Measurements from ENCODE around the gene TCF25. TPM values are rescaled to one million over a fixed set of nuclear protein-coding genes. Genes with fewer than 3 reads are reported as not detected.
A peak's percentile ranks its signal among the peaks of the same experiment; 100 is the strongest.
"Not testable (repeated sequence)": the region's sequence is repeated elsewhere in the genome, so short reads cannot be mapped to it uniquely, and the experiment has no call there.

The TCF25 gene
- 135 and 156 TPM in 2 replicates for polyA plus RNA-seq (2014; cell fraction: cytosol; rRNA removed)
- polyA plus RNA-seq (2014; cell fraction: nucleus; rRNA removed): 277 and 365 TPM in 2 replicates

GRCh38 chr16:89873109-89873971, at the start of gene TCF25:
TCF25 (plus strand) TSS chr16:89873592; CDS start chr16:89873668, 76 bp downstream.
- peak; percentile 89 for DNase-seq (ENCODE audit: low spot score)

GRCh38 chr16:89823824-89824148, 49.6 kb upstream of the TCF25 start:
- not testable (repeated sequence) for DNase-seq (ENCODE audit: low spot score)

GRCh38 chr16:89826531-89827382, 46.6 kb upstream of the TCF25 start:
- no peak for DNase-seq (ENCODE audit: low spot score)

GRCh38 chr16:89827383-89828198, 45.8 kb upstream of the TCF25 start:
- DNase-seq (ENCODE audit: low spot score): peak; percentile 74

GRCh38 chr16:89828199-89828869, 45.1 kb upstream of the TCF25 start, which contains the start of gene SPIRE2:
SPIRE2 (plus strand) TSS chr16:89828475; CDS start chr16:89828551, 76 bp downstream.
- peak; percentile 56 for DNase-seq (ENCODE audit: low spot score)

GRCh38 chr16:89828870-89829629, 44.3 kb upstream of the TCF25 start:
- DNase-seq (ENCODE audit: low spot score): no peak

GRCh38 chr16:89829630-89830437, 43.6 kb upstream of the TCF25 start:
- DNase-seq (ENCODE audit: low spot score): no peak

- DNase-seq (ENCODE audit: low spot score): no peak
Measured at GRCh38 chr16:89831810-89832328, 41.5 kb upstream of the TCF25 start.

- DNase-seq (ENCODE audit: low spot score): not testable (repeated sequence)
Measured at GRCh38 chr16:89833664-89834363, 39.6 kb upstream of the TCF25 start.

GRCh38 chr16:89834813-89835363, 38.5 kb upstream of the TCF25 start:
- DNase-seq (ENCODE audit: low spot score): not testable (repeated sequence)

GRCh38 chr16:89836484-89836883, 36.9 kb upstream of the TCF25 start:
- not testable (repeated sequence) for DNase-seq (ENCODE audit: low spot score)

GRCh38 chr16:89837014-89837546, 36.3 kb upstream of the TCF25 start:
- no peak for DNase-seq (ENCODE audit: low spot score)

GRCh38 chr16:89841275-89841674, 32.1 kb upstream of the TCF25 start:
- DNase-seq (ENCODE audit: low spot score): no peak

GRCh38 chr16:89842471-89843408, 30.7 kb upstream of the TCF25 start:
- no peak for DNase-seq (ENCODE audit: low spot score)

- DNase-seq (ENCODE audit: low spot score): no peak
Measured at GRCh38 chr16:89843409-89844350, 29.7 kb upstream of the TCF25 start.

Measured in SK-N-DZ (cell line).